ENCODE measurements around the gene ZFHX2.

GRCh38 chr14:23544511-23545447 is 6.8 kb downstream of the ZFHX2 start:
- TF ChIP-seq CTCF (conservative IDR thresholded peaks at IDR 0.05; ENCODE audit: low read depth, low read length): no peak
- no peak for TF ChIP-seq POLR2A (IDR thresholded peaks at IDR 0.05; ENCODE audit: low read depth, low read length)
- no peak for TF ChIP-seq USF2 (IDR thresholded peaks at IDR 0.05; ENCODE audit: low read depth, low read length)
- TF ChIP-seq RFX5 (IDR thresholded peaks at IDR 0.05; ENCODE audit: low read depth, low read length): no peak
- no peak for TF ChIP-seq CEBPB (IDR thresholded peaks at IDR 0.05; ENCODE audit: low read depth, low read length)
- no peak for TF ChIP-seq BHLHE40 (IDR thresholded peaks at IDR 0.05; ENCODE audit: low read depth, low read length)
- TF ChIP-seq RAD21 (IDR thresholded peaks at IDR 0.05; ENCODE audit: low read length): no peak
- no peak for TF ChIP-seq MXI1 (IDR thresholded peaks at IDR 0.05; ENCODE audit: borderline replicate concordance, low read depth, low read length)
